Stimulated activated CD4-positive, alpha-beta T cell treated with anti-CD3 and anti-CD28 coated beads, TNF-alpha, amount 100 ng/mL, for 48 hours (primary cell): ENCODE results near the gene TRIM22.

Experiments
- DNase-seq, 3 donors: peaks; one replicate each; pipeline ENCODE4 v3.0.0-alpha.2; 2020; ENCODE audit warnings: low read depth in 3 of 3

Gene TRIM22

DNA sequence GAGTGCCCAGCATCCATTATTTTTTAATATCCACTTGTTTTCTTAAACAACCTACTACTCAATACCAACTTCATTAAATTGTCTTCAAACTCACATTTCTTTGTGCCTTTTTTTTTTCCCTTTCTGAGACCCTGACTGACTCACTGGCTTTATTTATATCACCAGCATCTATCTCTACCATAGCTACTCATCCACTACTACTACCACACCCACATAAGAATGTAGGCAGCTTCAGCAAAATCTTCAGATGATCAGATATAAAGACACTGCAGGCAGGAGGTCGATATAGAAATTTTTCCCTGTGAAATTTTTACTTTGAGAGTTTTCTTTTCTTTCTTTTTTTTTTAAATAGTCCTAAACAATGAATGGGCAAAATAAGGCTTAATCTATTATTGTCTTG is 48.8 kb downstream of the TRIM22 start:
- DNase-seq, result no peak

DNA sequence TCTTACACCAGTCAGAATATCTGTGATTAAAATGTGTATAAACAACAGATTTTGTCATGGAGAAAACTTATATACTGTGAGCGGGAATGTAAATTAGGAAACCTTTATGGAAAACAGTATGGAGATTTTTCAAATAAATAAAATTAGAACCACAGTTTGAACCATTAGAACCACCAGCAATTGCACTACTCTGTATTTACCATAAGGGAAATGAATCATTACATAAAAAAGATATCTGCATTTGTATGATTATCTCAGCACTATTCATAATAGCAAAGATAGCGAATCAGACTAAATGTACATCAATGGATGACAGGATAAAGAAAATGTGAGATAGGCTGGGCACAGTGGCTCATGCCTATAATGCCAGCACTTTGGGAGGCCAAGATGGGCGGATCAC is 57.0 kb downstream of the TRIM22 start:
- DNase-seq, result no peak

DNA sequence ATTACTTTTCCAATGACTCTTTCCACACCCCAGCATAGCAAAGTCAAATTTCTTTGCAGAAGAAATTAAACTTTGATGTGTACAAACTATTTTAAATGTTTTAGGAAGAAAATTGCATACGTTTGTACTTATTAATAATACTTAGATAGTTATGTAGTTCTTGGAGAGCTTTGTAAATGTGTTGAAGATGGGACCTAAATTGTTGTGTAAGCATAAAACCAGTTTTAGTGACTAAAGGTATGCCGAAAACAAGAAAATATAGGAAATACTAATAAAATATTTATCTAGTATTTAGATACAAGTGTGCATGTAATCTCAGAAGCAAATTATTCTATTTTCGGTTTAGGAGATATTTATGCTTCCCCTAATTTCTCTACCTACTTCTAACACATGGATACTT is 60.2 kb downstream of the TRIM22 start:
- no peak for DNase-seq

DNA sequence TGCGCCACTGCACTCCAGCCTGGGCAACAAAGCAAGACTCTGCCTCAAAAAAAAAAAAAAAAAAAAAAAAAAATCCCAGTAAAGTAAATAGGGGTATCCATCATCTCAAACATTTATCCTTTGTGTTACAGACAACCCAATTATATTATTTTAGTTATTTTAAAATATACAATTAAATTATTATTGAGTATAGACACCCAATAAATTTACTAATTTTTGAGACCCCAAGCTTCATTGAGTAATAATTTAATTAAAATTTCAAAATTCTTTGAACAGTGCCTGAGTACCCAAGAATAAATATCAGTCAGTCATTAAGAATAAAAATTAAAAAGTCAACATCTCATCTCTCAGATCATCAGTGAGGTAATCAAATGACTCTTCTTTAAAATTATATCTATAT is 64.4 kb downstream of the TRIM22 start, which contains the start of gene OR52N4:
Gene OR52N4 (plus strand): TSS at position 301 of the 400 bp plus-strand sequence. CDS start 498 bp downstream, outside the sequence.
- no peak for DNase-seq
